Neural progenitor cell (in vitro differentiated cells): ENCODE measurements around the gene SPAG6.

Experiments used
- EZH2 ChIP-seq: fragments of 200-600 bp; sonication (generic); IDR thresholded peaks from 2 replicates; pipeline ENCODE4 v1.6.1; 2017; ENCODE audit warnings: antibody characterized with exemption, mild to moderate bottlenecking, moderate library complexity
- EZH2phosphoT487 ChIP-seq: fragments of 200-600 bp; sonication (generic); IDR thresholded peaks from 2 replicates; pipeline ENCODE4 v1.6.1; 2017; ENCODE audit warnings: antibody characterized with exemption
- TF ChIP-seq, protein P1 (sequence below): fragments of 200-600 bp; sonication (generic); IDR thresholded peaks from 2 replicates; pipeline ENCODE4 v1.5.1; 2017; ENCODE audit warnings: antibody characterized with exemption, mild to moderate bottlenecking

DNA sequence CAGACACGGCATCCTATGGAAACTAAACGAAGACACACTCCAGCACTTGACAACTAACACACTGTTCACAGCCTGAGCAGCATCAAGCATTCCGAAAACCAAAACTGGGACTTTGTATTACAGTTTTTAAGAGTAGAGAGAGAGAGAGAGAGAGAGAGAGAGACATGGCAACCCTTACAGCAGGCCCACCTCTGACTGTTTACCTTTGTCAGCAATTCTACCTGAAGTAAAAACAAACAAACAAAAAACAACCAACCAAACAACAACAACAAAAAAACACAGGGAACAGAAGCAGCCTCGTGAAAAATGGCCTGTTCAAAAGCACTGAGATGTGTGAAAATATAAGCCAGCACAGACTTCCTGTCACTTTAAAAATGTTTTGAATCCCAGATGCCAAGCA lies 118.0 kb downstream of the SPAG6 start:
- TF ChIP-seq, protein P1, sequence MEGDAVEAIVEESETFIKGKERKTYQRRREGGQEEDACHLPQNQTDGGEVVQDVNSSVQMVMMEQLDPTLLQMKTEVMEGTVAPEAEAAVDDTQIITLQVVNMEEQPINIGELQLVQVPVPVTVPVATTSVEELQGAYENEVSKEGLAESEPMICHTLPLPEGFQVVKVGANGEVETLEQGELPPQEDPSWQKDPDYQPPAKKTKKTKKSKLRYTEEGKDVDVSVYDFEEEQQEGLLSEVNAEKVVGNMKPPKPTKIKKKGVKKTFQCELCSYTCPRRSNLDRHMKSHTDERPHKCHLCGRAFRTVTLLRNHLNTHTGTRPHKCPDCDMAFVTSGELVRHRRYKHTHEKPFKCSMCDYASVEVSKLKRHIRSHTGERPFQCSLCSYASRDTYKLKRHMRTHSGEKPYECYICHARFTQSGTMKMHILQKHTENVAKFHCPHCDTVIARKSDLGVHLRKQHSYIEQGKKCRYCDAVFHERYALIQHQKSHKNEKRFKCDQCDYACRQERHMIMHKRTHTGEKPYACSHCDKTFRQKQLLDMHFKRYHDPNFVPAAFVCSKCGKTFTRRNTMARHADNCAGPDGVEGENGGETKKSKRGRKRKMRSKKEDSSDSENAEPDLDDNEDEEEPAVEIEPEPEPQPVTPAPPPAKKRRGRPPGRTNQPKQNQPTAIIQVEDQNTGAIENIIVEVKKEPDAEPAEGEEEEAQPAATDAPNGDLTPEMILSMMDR: no peak
- no peak for TF ChIP-seq EZH2
- no peak for TF ChIP-seq EZH2phosphoT487
